Measurements from ENCODE around the gene YTHDF2.
A peak's percentile ranks its signal among the peaks of the same experiment; 100 is the strongest.
"Not testable (repeated sequence)": the region's sequence is repeated elsewhere in the genome, so short reads cannot be mapped to it uniquely, and the experiment has no call there.

The YTHDF2 gene

GRCh38 chr1:28736450-28737306 is at the start of gene YTHDF2:
YTHDF2 (plus strand) TSS chr1:28736940; CDS start chr1:28737121, 181 bp downstream.
- DNase-seq (ENCODE audit: low spot score): peak; percentile 96

- not testable (repeated sequence) for DNase-seq (ENCODE audit: low spot score)
Observed at GRCh38 chr1:28691627-28692026, 45.1 kb upstream of the YTHDF2 start.

DNA sequence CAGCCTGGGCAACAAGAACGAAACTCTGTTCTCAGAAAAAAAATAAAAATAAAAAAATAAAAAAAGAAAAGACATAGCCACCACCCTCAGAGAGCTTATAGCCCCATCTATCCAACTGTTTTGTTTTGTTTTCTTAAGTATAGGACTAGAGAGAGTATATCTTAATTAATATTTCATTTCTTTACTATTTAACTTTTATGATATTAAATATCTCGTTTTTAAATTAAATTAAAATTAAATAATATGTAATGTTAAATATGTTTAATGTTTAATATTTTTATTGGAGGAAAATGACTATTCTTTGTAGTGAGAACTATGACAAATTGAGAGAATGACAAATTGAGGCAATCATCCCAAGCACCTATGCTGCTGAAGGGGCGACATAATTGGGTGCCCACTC is 33.1 kb upstream of the YTHDF2 start:
- no peak for DNase-seq (ENCODE audit: low spot score)

GRCh38 chr1:28716336-28716735 is 20.4 kb upstream of the YTHDF2 start:
- no peak for DNase-seq (ENCODE audit: low spot score)

DNA sequence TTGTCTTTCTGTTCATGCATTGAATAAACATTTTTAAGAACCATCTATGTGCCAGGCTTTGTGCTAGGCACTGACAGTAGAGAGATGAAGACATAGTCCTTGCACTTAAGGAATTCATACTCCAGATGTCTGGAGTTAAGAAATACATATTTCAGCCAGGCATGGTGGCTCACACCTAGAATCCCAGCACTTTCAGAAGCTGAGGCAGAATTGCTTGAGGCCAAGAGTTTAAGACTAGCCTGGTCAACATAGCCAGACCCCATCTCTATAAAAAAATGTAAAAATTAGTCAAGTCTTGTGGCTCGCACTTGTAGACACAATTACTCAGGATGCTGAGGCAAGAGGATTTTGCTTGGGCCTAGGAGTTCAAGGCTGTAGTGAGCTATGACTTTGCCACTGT is 18.6 kb upstream of the YTHDF2 start:
- DNase-seq (ENCODE audit: low spot score): no peak

GRCh38 chr1:28718586-28719331 is 18.0 kb upstream of the YTHDF2 start:
- no peak for DNase-seq (ENCODE audit: low spot score)

- DNase-seq (ENCODE audit: low spot score): no peak
Observed at GRCh38 chr1:28719332-28719619, 17.5 kb upstream of the YTHDF2 start.

DNA sequence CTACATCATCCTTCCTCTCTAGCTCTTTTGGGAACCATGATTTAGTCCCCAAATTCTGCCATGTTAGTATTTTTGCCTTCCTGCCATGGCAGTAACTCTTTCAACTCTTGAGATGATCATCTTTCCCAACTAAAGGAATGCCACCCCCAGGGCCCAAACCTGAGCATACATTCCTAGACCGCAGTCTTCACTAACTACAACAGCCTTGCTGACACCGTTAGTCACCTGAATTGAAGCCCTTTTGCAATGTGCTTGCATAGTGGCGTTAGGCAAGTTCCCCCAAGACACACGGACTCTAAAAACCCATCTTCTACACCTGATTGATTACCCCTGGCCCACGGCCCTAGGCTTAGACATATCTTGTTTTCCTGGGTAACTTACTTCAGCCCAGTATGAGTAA is 16.4 kb upstream of the YTHDF2 start:
- DNase-seq (ENCODE audit: low spot score): no peak

GRCh38 chr1:28721927-28722326 is 14.8 kb upstream of the YTHDF2 start:
- not testable (repeated sequence) for DNase-seq (ENCODE audit: low spot score)

GRCh38 chr1:28725365-28725764 is 11.4 kb upstream of the YTHDF2 start:
- not testable (repeated sequence) for DNase-seq (ENCODE audit: low spot score)

DNA sequence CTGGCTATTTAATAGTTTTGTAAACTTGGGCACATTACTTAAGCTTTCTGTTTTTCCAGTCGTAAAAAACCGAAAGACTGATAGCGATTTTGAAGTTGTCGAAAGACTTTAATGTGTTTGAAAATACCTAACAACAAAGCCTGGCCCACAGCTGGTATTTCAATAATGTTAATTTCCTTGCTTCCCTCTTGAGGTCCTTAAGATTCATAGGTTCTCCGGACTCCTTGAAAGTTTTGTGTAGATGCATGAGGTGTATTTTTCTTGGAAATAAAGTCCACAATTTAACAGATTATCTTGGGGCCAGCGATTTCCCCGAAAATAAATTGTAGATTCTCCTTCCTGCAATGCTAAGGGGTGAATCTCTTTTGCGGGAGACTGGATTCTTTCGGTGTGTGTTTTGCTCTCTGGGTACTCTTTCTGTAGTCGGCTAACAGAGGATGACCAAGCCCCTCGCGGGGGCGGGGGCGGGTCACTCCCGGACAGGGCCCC is 735 bp upstream of the YTHDF2 start:
- no peak for DNase-seq (ENCODE audit: low spot score)

- peak; percentile 40 for DNase-seq (ENCODE audit: low spot score)
Observed at GRCh38 chr1:28737307-28738132, 780 bp downstream of the YTHDF2 start.

- DNase-seq (ENCODE audit: low spot score): no peak
Observed at GRCh38 chr1:28740118-28740517, 3.4 kb downstream of the YTHDF2 start.

GRCh38 chr1:28744184-28744583 is 7.4 kb downstream of the YTHDF2 start:
- DNase-seq (ENCODE audit: low spot score): no peak

GRCh38 chr1:28745653-28746173 is 9.0 kb downstream of the YTHDF2 start:
- DNase-seq (ENCODE audit: low spot score): no peak

- DNase-seq (ENCODE audit: low spot score): no peak
Observed at GRCh38 chr1:28750330-28750729, 13.6 kb downstream of the YTHDF2 start.

- DNase-seq (ENCODE audit: low spot score): not testable (repeated sequence)
Observed at GRCh38 chr1:28750771-28751294, 14.1 kb downstream of the YTHDF2 start.

- no peak for DNase-seq (ENCODE audit: low spot score)
Observed at GRCh38 chr1:28751315-28752060, 14.7 kb downstream of the YTHDF2 start.

- DNase-seq (ENCODE audit: low spot score): no peak
Observed at GRCh38 chr1:28755701-28756100, 19.0 kb downstream of the YTHDF2 start.

DNA sequence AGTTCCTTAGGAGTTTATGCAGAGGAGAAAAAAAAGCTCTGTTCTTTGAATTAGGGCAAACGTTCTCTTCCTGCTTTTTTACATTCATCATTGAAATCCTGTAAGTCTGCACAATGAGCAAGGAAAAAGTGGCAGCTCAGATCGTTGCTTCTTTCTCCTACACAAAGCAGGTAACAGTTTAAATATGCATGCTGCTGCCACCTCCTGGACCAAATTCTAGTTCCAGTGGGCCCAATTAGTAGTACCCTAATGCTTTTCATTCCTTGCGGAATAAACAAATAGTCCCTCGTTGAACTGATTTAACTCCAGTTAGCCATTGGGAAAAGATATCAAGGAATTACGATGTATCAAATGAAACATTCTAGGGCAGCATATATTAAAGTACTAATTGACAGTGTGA is 20.1 kb downstream of the YTHDF2 start:
- DNase-seq (ENCODE audit: low spot score): peak; percentile 6

GRCh38 chr1:28758420-28758819 is 21.7 kb downstream of the YTHDF2 start:
- DNase-seq (ENCODE audit: low spot score): no peak
